Upper lobe of left lung (tissue), 4 donors: ENCODE results near the gene FGF9.

Source experiments
- POLR2AphosphoS5 ChIP-seq, 2 donors: sonication (generic); formaldehyde crosslinking; IDR thresholded peaks; one replicate each; pipeline ENCODE4 v1.5.1; 2017; ENCODE audit warnings: antibody characterized with exemption in 2 of 2
- TF ChIP-seq, protein P1 (sequence below), 6 experiments: fragments of 450-650 bp in 4 of 6; fragments of 200-600 bp in 2 of 6; sonication (generic) in 2 of 6; IDR thresholded peaks; one replicate each; pipeline ENCODE4 v1.5.1; 2016 to 2019; ENCODE audit warnings: antibody characterized with exemption in 6 of 6

DNA sequence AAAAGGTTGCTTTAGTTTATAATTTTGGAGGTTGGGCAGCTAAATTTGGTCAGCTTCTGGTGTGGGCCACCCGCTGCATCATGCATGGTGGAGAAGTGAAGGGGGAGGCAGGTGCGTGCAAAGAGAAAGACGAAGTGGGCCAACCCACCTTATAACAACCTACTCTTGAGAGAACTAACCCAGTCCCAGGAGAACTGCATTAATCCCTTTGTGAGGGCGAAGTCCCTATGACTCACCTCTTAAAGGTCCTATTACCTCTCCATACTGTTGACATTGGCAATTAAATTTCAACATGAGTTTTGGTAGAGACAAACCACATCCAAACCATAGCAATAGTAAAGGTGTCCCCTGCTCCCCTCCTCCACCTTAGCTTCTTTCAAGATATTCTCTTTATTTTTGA, 7.7 kb upstream of the FGF9 start:
- TF ChIP-seq, protein P1, sequence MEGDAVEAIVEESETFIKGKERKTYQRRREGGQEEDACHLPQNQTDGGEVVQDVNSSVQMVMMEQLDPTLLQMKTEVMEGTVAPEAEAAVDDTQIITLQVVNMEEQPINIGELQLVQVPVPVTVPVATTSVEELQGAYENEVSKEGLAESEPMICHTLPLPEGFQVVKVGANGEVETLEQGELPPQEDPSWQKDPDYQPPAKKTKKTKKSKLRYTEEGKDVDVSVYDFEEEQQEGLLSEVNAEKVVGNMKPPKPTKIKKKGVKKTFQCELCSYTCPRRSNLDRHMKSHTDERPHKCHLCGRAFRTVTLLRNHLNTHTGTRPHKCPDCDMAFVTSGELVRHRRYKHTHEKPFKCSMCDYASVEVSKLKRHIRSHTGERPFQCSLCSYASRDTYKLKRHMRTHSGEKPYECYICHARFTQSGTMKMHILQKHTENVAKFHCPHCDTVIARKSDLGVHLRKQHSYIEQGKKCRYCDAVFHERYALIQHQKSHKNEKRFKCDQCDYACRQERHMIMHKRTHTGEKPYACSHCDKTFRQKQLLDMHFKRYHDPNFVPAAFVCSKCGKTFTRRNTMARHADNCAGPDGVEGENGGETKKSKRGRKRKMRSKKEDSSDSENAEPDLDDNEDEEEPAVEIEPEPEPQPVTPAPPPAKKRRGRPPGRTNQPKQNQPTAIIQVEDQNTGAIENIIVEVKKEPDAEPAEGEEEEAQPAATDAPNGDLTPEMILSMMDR (IDR thresholded peaks at IDR 0.05), result no peak
- no peak for TF ChIP-seq POLR2AphosphoS5 (IDR thresholded peaks at IDR 0.05)
